Keratinocyte (primary cell): ENCODE measurements around the gene ICOS. TPM values are rescaled to one million over a fixed set of nuclear protein-coding genes. Genes with fewer than 3 reads are reported as not detected.

Experiments
- DNase-seq: peaks from one replicate; pipeline ENCODE4 v3.0.0-alpha.2; 2011; ENCODE audit warnings: low read depth, missing footprints, low spot score
- FAIRE-seq: peaks from 2 replicates; lab custom pipeline; 2011; peaks lifted over from hg19 to GRCh38; lab: Jason Lieb, UNC
- H2AFZ ChIP-seq: 2 replicates; pipeline ENCODE4 v1.6.0; 2012; ENCODE audit warnings: low read length, control low read depth, inconsistent platforms; ENCODE audit not compliant: control insufficient read depth
- H3K27ac ChIP-seq: 2 replicates; pipeline ENCODE4 v1.5.1; 2011; ENCODE audit warnings: low read length; ENCODE audit not compliant: control insufficient read depth, insufficient read depth
- H3K27me3 ChIP-seq: 3 replicates; pipeline ENCODE4 v1.6.0; 2011; ENCODE audit warnings: low read length; ENCODE audit not compliant: control insufficient read depth, insufficient read depth; ENCODE audit errors: extremely low read depth
- H3K36me3 ChIP-seq, 2 experiments: 2 replicates in 1 of 2; 3 replicates in 1 of 2; pipeline ENCODE4 v1.5.1; 2011; ENCODE audit warnings: low read length in 2 of 2, mild to moderate bottlenecking in 1 of 2; ENCODE audit not compliant: control insufficient read depth in 2 of 2, insufficient read depth in 2 of 2; ENCODE audit errors: extremely low read depth in 1 of 2
- H3K4me1 ChIP-seq: 3 replicates; pipeline ENCODE4 v1.5.1; 2011; ENCODE audit warnings: low read length; ENCODE audit not compliant: control insufficient read depth, insufficient read depth; ENCODE audit errors: extremely low read depth
- H3K4me2 ChIP-seq: 3 replicates; pipeline ENCODE4 v1.6.0; 2011; ENCODE audit warnings: low read depth, low read length; ENCODE audit not compliant: control insufficient read depth, insufficient read depth; ENCODE audit errors: extremely low read depth
- H3K4me3 ChIP-seq, 3 experiments: fragments of 200-600 bp in 1 of 3; sonication (generic) in 1 of 3; 2 replicates in 2 of 3; 3 replicates in 1 of 3; pipeline ENCODE4 v1.5.1; 2011 to 2016; ENCODE audit warnings: low read length in 3 of 3, mild to moderate bottlenecking in 3 of 3, control low read depth in 2 of 3, inconsistent platforms in 1 of 3, low read depth in 1 of 3, mixed read lengths in 1 of 3, mixed run types in 1 of 3, moderate library complexity in 1 of 3; ENCODE audit not compliant: control insufficient read depth in 2 of 3, insufficient read depth in 2 of 3; ENCODE audit errors: extremely low read depth in 1 of 3
- H3K79me2 ChIP-seq: 2 replicates; pipeline ENCODE4 v1.6.0; 2012; ENCODE audit warnings: low read length; ENCODE audit not compliant: control insufficient read depth, insufficient read depth
- H3K9ac ChIP-seq: 3 replicates; pipeline ENCODE4 v1.6.0; 2011; ENCODE audit warnings: low read length; ENCODE audit not compliant: control insufficient read depth, insufficient read depth; ENCODE audit errors: extremely low read depth
- H3K9me1 ChIP-seq: 3 replicates; pipeline ENCODE4 v1.6.0; 2011; ENCODE audit warnings: low read length; ENCODE audit not compliant: control insufficient read depth, insufficient read depth; ENCODE audit errors: extremely low read depth
- H3K9me3 ChIP-seq: 2 replicates; pipeline ENCODE4 v1.5.1; 2012; ENCODE audit warnings: low read depth, low read length; ENCODE audit not compliant: control insufficient read depth
- H4K20me1 ChIP-seq: 3 replicates; pipeline ENCODE4 v1.6.0; 2011; ENCODE audit warnings: low read length; ENCODE audit not compliant: control insufficient read depth, insufficient read depth; ENCODE audit errors: extremely low read depth
- CTCF ChIP-seq, 3 experiments: IDR thresholded peaks in 1 of 3; conservative IDR thresholded peaks in 1 of 3; optimal IDR thresholded peaks in 1 of 3; 2 replicates in 2 of 3; 3 replicates in 1 of 3; pipeline versions ENCODE3 to v1.5.1; 2011; ENCODE audit warnings: low read length in 3 of 3, mild to moderate bottlenecking in 3 of 3, moderate library complexity in 2 of 3, control low read depth in 1 of 3, inconsistent platforms in 1 of 3; ENCODE audit not compliant: insufficient read depth in 2 of 3; ENCODE audit errors: extremely low read depth in 1 of 3
- EZH2 ChIP-seq: IDR thresholded peaks from one replicate; pipeline ENCODE4 v1.6.1; 2012; ENCODE audit warnings: inconsistent platforms, mild to moderate bottlenecking, low read length, moderate library complexity
- dilution Hi-C: fragments of 300-500 bp; cut with MboI; formaldehyde crosslinking; loops from one replicate; pipeline ENCODE4 v1.7.0; 2020; ENCODE audit warnings: low sequenced_read_pairs; ENCODE audit not compliant: extremely low pct_ligation_motif_present
- polyA plus RNA-seq, 5 experiments: library from polyadenylated mRNA; depleted of rRNA in 3 of 5; stranded (reverse) in 3 of 5; stranded (forward) in 1 of 5; unstranded in 1 of 5; fragments of >200 nt; gene quantifications; 1 replicate in 1 of 5; 2 replicates in 3 of 5; 3 replicates in 1 of 5; pipeline versions ENCODE4 v1.2.1 to v1.2.3, GENCODE V29; 2011 to 2012; ENCODE audit warnings: missing spikeins in 2 of 5, low read depth in 1 of 5, low replicate concordance in 1 of 5

Gene ICOS
- polyA plus RNA-seq, 1 donor (not counting 4 experiments of a cell fraction or from before 2014, with no cell fraction given), result not detected

GRCh38 chr2:203993011-203993410 is 56.4 kb downstream of the ICOS start:
- FAIRE-seq (no peak), DNase-seq (no peak)
- Histone ChIP-seq H3K9me1 (no peaks in the 10 kb centered on the region), H3K4me3 (no peak overlapping the region), H3K4me1 (no peaks in the 10 kb centered on the region), H3K79me2 (no peaks in the 10 kb centered on the region), H3K27me3 (no peaks in the 10 kb centered on the region), H4K20me1 (no peaks in the 10 kb centered on the region), H3K27ac (no peak overlapping the region), H3K9ac (no peak overlapping the region), H3K36me3 (no peaks in the 10 kb centered on the region), H3K9me3 (no peaks in the 10 kb centered on the region), H3K4me2 (no peak overlapping the region), H2AFZ (no peak overlapping the region)
- TF ChIP-seq CTCF (optimal IDR thresholded peaks at IDR 0.05 in 1 of 3, IDR thresholded peaks at IDR 0.05 in 1 of 3, conservative IDR thresholded peaks at IDR 0.05 in 1 of 3; ENCODE audit: extremely low read depth in 1 of 3, insufficient read depth in 2 of 3, low read length in 3 of 3) (no peak), EZH2 (no peak)
- dilution Hi-C loops, result no loop called here

DNA sequence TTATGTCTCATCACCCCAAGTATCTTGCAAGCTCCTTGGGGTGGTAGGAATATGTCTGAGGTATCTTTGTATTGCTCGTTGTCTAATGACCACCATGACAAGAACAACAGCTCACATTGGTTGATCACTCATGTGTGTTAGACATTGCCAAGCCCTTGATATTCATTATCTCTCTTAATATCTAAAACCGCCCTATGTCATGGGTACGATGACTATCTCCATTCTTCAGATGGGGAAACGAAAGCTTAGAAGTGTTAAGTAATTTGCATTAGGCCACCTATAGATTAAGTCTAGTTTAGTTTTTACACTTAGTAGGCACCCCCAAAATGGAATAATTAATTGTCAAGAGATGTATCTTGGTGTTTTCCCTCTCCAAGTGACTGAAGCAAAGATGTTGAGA is 57.0 kb downstream of the ICOS start:
- dilution Hi-C loops, result no loop called here
- Histone ChIP-seq H2AFZ (no peak overlapping the region), H3K9me1 (no peaks in the 10 kb centered on the region), H3K27ac (no peak overlapping the region), H3K4me2 (no peak overlapping the region), H3K36me3 (no peaks in the 10 kb centered on the region), H4K20me1 (no peaks in the 10 kb centered on the region), H3K27me3 (no peaks in the 10 kb centered on the region), H3K4me3 (no peak overlapping the region), H3K9ac (no peak overlapping the region), H3K79me2 (no peaks in the 10 kb centered on the region), H3K4me1 (no peaks in the 10 kb centered on the region), H3K9me3 (no peaks in the 10 kb centered on the region)
- DNase-seq, result no peak
- FAIRE-seq, result no peak
- TF ChIP-seq EZH2 (no peak), CTCF (optimal IDR thresholded peaks at IDR 0.05 in 1 of 3, IDR thresholded peaks at IDR 0.05 in 1 of 3, conservative IDR thresholded peaks at IDR 0.05 in 1 of 3; ENCODE audit: extremely low read depth in 1 of 3, insufficient read depth in 2 of 3, low read length in 3 of 3) (no peak)
